GM21717 (cell line): ENCODE measurements around the gene TRPC4.
"Not testable (repeated sequence)": the region's sequence is repeated elsewhere in the genome, so short reads cannot be mapped to it uniquely, and the experiment has no call there.

Experiments used
- ATAC-seq: cut with Tn5 transposase; IDR thresholded peaks from one replicate; pipeline ENCODE4 v1.9.1; 2021; ENCODE audit warnings: mild to moderate bottlenecking, moderate library complexity; ENCODE audit not compliant: unreplicated experiment

TRPC4 gene

DNA sequence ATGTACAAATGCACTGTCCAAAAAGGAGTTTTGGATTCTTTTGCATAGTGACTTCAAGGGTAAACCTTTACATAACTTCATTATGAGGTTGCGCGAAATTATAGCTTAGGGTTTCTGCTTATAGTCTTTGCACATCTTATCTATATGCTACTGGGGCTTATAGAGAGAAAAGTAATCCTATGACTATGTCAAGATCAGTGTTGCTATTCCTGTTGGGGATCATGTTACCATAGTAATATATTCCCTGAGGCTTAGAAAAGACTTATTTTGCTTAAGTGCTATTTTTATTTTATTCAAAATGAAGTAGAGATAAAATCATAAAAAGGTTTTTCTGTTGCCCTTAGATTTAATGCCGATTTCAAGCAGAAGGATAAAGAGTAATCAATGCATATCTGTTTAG is 256.3 kb downstream of the TRPC4 start:
- no peak for ATAC-seq

GRCh38 chr13:37608750-37609339 is 260.7 kb downstream of the TRPC4 start:
- no peak for ATAC-seq

- no peak for ATAC-seq
Observed at GRCh38 chr13:37602733-37603381, 266.7 kb downstream of the TRPC4 start.

DNA sequence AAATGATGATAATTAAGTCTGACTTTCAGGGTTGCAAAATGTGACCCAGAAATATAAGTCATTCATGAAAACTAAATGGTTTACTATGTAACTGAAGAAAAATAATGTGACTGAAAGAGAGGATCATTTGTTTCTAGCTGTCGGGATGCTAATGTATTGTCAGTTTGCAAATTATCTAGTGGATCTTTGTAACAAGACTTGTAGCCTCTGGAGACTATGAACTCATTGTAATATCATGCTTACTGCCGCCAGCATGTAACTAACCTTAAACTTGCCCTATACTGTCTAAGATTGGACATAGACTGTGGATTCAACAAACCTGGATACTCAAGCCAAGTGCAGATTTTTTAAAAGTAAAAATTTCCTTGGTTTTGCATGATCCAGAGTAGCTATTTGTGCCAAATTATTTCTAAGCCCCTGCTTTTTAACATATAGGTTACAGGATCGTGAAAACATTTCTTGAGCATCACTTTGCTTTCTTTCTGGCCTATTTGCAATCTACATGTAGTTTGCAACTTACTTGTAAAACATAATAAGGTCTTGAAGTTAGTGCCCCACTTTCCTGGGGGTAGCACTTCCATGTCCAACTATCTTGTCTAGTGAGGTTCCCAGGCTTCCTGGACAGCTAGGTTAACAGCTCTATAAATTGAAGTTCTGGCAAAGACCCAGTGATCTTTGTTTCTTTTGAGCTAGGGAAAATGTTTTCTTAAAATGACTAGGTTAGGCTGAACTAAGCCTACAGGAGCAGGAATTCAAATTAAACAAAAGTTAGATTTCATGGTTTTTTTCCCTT is 267.7 kb downstream of the TRPC4 start:
- no peak for ATAC-seq

- ATAC-seq = no peak
Observed at GRCh38 chr13:37599519-37599918, 270.1 kb downstream of the TRPC4 start.

DNA sequence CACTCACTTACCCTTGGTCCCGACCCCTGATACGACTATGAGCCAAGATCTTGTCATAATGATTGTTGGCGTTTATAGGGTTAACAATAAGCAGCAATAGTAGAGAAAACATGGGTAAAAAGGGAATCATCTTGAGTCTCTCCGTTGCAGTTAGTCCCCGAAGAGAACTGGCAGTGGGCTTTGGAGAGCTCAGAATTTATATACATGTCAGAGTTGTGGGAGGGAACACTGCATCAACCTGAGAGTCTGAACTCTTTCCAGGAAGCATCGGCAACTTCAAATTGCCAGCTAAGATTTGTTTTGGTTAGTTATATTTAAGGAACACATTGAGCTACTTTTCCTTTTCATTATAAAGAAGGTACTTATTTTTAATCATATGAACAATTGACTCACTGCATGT is 271.0 kb downstream of the TRPC4 start, which contains the start of gene POSTN:
TSS of gene POSTN (minus strand) at position 172 of the 400 bp plus-strand sequence. CDS start at position 130, 42 bp downstream.
- ATAC-seq = no peak

GRCh38 chr13:37597477-37598025 is 272.0 kb downstream of the TRPC4 start:
- ATAC-seq = no peak

DNA sequence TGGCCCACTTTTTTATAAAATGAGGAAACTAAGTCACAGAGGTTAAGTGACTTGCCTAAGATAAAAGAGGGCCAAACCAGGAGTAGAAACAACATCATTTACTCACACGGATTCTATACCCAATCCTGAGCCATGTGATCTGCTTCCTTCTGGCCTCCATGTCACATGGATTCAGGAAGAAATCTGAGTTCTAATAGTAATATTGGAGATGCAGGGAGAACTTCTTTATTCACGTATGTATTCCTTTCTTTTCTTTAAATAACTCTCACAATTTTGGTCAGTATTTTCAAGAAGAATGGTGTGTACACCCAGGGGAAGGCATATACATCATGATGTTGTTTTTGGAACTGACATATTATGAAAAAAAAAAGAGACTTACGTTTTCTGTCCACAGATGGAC is 272.8 kb downstream of the TRPC4 start:
- no peak for ATAC-seq

DNA sequence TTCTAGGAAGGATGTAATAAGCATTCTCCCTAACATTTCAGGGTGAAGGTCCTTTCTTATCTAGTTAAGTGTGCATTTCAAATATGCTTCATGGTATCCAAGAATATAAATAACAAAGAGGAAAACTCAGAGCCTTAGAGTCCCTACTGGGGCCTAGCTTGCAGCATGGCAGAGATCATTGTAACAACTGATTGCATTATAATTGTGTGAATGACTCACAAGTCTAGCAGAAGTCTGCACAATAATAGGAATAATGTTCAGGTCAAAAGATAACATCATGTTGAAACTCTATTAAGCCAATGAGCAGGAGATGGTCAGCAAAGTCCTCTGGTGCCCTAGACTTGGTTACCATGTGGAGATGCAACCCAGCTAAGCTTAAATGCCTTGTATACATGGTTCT is 274.4 kb downstream of the TRPC4 start:
- ATAC-seq = no peak

DNA sequence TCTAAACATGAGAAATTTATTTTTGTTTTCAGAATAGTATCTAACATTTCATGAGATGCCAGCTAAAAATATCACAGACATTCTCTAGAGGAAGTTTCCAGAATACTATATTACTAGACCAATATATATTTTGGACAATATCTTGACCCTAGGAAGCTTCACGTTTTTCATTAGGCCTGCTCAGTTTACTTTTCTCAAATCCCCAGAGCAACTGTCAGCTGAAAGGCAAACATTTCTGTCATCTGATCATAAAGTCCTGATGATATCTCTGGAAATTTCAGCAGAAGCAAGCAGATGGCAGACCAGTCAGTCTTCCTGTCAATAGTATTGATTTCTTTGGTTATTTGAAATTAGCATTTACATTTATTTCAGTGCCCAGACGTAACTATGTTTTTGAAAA is 275.0 kb downstream of the TRPC4 start:
- no peak for ATAC-seq

GRCh38 chr13:37589381-37589780 is 280.2 kb downstream of the TRPC4 start:
- not testable (repeated sequence) for ATAC-seq

DNA sequence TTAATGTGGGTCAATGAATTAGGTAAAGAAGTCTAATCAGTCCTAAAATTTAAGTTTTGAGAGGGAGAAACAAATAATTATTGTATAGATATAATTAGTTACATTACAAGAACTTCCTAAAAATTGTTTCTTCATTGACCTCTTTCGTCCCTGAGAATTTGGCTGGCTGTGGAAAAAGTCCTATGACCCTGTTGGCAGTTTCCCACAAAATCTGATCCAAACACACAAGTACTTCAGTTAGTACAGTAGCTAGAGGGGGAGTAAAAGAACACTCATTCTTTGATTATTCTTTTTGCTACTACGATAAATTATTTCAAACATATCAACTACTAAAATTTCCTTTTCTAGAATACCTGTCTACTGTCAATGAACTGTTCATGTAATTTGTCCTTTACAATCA is 282.3 kb downstream of the TRPC4 start:
- no peak for ATAC-seq
